ENCODE results near the gene CCDC197. TPM values are rescaled to one million over a fixed set of nuclear protein-coding genes. Genes with fewer than 3 reads are reported as not detected.

Gene CCDC197
- total RNA-seq, 2 experiments from 2014 or later = not detected

DNA sequence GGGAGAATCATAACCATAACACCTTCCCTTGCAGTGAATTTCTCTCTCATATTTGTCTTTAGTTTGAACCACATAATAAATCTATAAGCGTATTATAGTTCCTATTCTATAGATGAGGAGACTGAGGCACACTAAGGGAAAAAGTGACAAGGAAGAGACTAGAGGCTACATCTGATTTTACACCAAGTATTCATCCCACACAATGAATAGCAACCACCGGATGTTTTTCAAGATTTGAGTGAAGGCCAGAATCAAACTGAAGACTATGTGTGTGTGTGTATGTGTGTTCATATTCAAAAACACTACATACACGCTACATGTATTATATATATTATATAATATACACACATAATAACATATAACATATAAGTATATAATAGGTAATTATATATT, 25.5 kb upstream of the CCDC197 start:
- Histone ChIP-seq H3K4me3 (ENCODE audit: low read depth, low read length, poor library complexity, severe bottlenecking) (peak overlapping the region; percentile 64), H3K79me2 (ENCODE audit: insufficient read depth, low read depth, low read length) (no peaks in the 10 kb centered on the region), H3K9me2 (ENCODE audit: insufficient read depth, low read length) (no peaks in the 10 kb centered on the region), H3K36me3 (ENCODE audit: insufficient read depth, low read length) (no peaks in the 10 kb centered on the region), H2AFZ (ENCODE audit: low read length) (peak overlapping the region; percentile 67; the same call in 1 of the 2 replicates), H3K9me3 (ENCODE audit: low read length) (no peaks in the 10 kb centered on the region), H3K4me2 (ENCODE audit: low read length) (peak overlapping the region; percentile 94), H3K4me1 (ENCODE audit: insufficient read depth, low read length, poor library complexity, severe bottlenecking) (peaks cover 100% of the 10 kb centered on the region), H3K27ac (ENCODE audit: low read depth, low read length, poor library complexity, severe bottlenecking) (peak overlapping the region; percentile 57), H4K20me1 (ENCODE audit: insufficient read depth, low read length) (no peaks in the 10 kb centered on the region)
- ChIA-PET POLR2A (interaction anchor here (0.8 to 9.4 kb wide), 3 partner anchors 11 to 19 kb away, joined by 3 to 70 read pairs (median 4); no protein-coding TSS in a partner anchor), CTCF (ENCODE audit: unreplicated experiment) (interaction anchor here (0.8 to 2.8 kb wide), 8 partner anchors 9 to 32 kb away, joined by 3 to 24 read pairs (median 6); partner anchors contain the start of gene CCDC197)
- intact Hi-C loops (cut with micrococcal nuclease; ENCODE audit: unreplicated experiment) = loop anchor here (1.0 kb wide), 1 partner anchor 32 kb away; no protein-coding TSS in a partner anchor
- TF ChIP-seq CTCF (conservative IDR thresholded peaks at IDR 0.05; ENCODE audit: low read length) = no peak
- TF ChIP-seq EZH2phosphoT487 (IDR thresholded peaks at IDR 0.05; ENCODE audit: borderline replicate concordance, low read depth, low read length) = no peak
- DNase-seq (ENCODE audit: low spot score) = peak; percentile 36
- BruUV-seq (replicated peaks) = no TSS peak

- H3K4me3 ChIP-seq (ENCODE audit: low read depth, low read length, poor library complexity, severe bottlenecking) = no peak overlapping the region
- no peak for DNase-seq (ENCODE audit: low spot score)
- H3K79me2 ChIP-seq (ENCODE audit: insufficient read depth, low read depth, low read length) = no peaks in the 10 kb centered on the region
- no peaks in the 10 kb centered on the region for H4K20me1 ChIP-seq (ENCODE audit: insufficient read depth, low read length)
- intact Hi-C loops (cut with micrococcal nuclease; ENCODE audit: unreplicated experiment) = no loop called here
- no TSS peak for BruUV-seq (replicated peaks)
- H3K4me1 ChIP-seq (ENCODE audit: insufficient read depth, low read length, poor library complexity, severe bottlenecking) = peaks cover 100% of the 10 kb centered on the region
- ChIA-PET POLR2A (interaction anchor here (0.6 to 9.4 kb wide), 2 partner anchors 12 to 771 kb away, joined by 3 to 70 read pairs; no protein-coding TSS in a partner anchor), CTCF (ENCODE audit: unreplicated experiment) (interaction anchor here (2.0 to 2.8 kb wide), 2 partner anchors 27 to 33 kb away, joined by 9 to 24 read pairs; no protein-coding TSS in a partner anchor)
- no peak overlapping the region for H3K27ac ChIP-seq (ENCODE audit: low read depth, low read length, poor library complexity, severe bottlenecking)
- no peak overlapping the region for H2AFZ ChIP-seq (ENCODE audit: low read length)
- no peak for TF ChIP-seq CTCF (conservative IDR thresholded peaks at IDR 0.05; ENCODE audit: low read length)
- no peak for TF ChIP-seq EZH2phosphoT487 (IDR thresholded peaks at IDR 0.05; ENCODE audit: borderline replicate concordance, low read depth, low read length)
- no peaks in the 10 kb centered on the region for H3K9me2 ChIP-seq (ENCODE audit: insufficient read depth, low read length)
- no peaks in the 10 kb centered on the region; the same call in 1 of the 2 replicates for H3K36me3 ChIP-seq (ENCODE audit: insufficient read depth, low read length)
- H3K9me3 ChIP-seq (ENCODE audit: low read length) = no peaks in the 10 kb centered on the region
- peak overlapping the region; percentile 25; the same call in 1 of the 2 replicates for H3K4me2 ChIP-seq (ENCODE audit: low read length)
Measured at GRCh38 chr14:93972618-93973205, 24.4 kb upstream of the CCDC197 start.

DNA sequence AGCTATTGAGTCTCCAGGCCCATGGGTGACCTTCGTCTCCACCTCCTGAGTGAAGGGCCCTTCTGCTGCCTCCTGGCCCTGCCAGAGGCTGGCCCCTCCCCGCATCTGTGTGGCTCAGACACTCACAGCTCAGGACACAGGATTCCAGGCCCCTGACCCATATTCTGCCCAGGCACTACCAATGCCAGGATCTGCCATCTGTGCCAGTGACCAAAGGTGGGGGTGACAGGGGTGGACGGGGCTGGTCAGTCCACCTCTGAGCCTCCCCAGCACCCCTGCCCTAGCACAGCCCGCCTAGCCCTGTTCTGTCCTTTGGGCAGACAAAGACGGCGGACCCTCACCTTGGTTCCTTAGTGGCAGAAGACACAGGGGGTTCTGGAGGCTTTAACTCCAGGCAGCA, 23.5 kb upstream of the CCDC197 start:
- no peak for DNase-seq (ENCODE audit: low spot score)
- Histone ChIP-seq H3K79me2 (ENCODE audit: insufficient read depth, low read depth, low read length) (no peaks in the 10 kb centered on the region), H3K9me3 (ENCODE audit: low read length) (no peaks in the 10 kb centered on the region), H3K27ac (ENCODE audit: low read depth, low read length, poor library complexity, severe bottlenecking) (no peak overlapping the region), H2AFZ (ENCODE audit: low read length) (no peak overlapping the region), H3K4me3 (ENCODE audit: low read depth, low read length, poor library complexity, severe bottlenecking) (no peak overlapping the region), H3K4me2 (ENCODE audit: low read length) (peak overlapping the region; percentile 84; the same call in 1 of the 2 replicates), H3K36me3 (ENCODE audit: insufficient read depth, low read length) (no peaks in the 10 kb centered on the region; the same call in 1 of the 2 replicates), H3K9me2 (ENCODE audit: insufficient read depth, low read length) (no peaks in the 10 kb centered on the region), H4K20me1 (ENCODE audit: insufficient read depth, low read length) (no peaks in the 10 kb centered on the region), H3K4me1 (ENCODE audit: insufficient read depth, low read length, poor library complexity, severe bottlenecking) (peaks cover 100% of the 10 kb centered on the region)
- TF ChIP-seq EZH2phosphoT487 (IDR thresholded peaks at IDR 0.05; ENCODE audit: borderline replicate concordance, low read depth, low read length) (no peak), CTCF (conservative IDR thresholded peaks at IDR 0.05; ENCODE audit: low read length) (no peak)
- CTCF ChIA-PET (ENCODE audit: unreplicated experiment) = no interaction called here
- POLR2A ChIA-PET = interaction anchor here (9.4 kb wide), 1 partner anchor 13 kb away, joined by 70 read pairs; no protein-coding TSS in a partner anchor
- no TSS peak for BruUV-seq (replicated peaks)
- intact Hi-C loops (cut with micrococcal nuclease; ENCODE audit: unreplicated experiment) = no loop called here

Measured in OCI-LY7 (cell line).